A549 (cell line): Measurements from ENCODE around the gene NOTCH4.

ENCODE experiments used
- CTCF ChIP-seq: fragments of >200 bp; sonication (Bioruptor Twin); formaldehyde crosslinking; IDR thresholded peaks from 3 replicates; pipeline ENCODE4 v1.5.1; 2016
- EHF ChIP-seq: fragments of 250-450 bp; sonication (Bioruptor Pico); IDR thresholded peaks from 2 replicates; pipeline ENCODE4 v1.5.0; 2020; ENCODE audit warnings: mild to moderate bottlenecking
- EP300 ChIP-seq, 2 experiments: fragments of >200 bp; sonication (Bioruptor Twin); formaldehyde crosslinking; IDR thresholded peaks; 2 replicates in 1 of 2; 3 replicates in 1 of 2; pipeline ENCODE4 v1.6.1; 2016 to 2017
- MYC ChIP-seq: IDR thresholded peaks from 2 replicates; pipeline ENCODE4 v1.6.1; 2012; ENCODE audit warnings: mild to moderate bottlenecking, inconsistent platforms, low read length, improper control_type of control experiment, borderline replicate concordance
- POLR2A ChIP-seq: IDR thresholded peaks from 2 replicates; pipeline ENCODE4 v1.6.1; 2012; ENCODE audit warnings: mild to moderate bottlenecking, low read length
- REST ChIP-seq: fragments of 200-600 bp; sonication (generic); IDR thresholded peaks from 2 replicates; pipeline ENCODE4 v1.6.1; 2016; ENCODE audit warnings: antibody characterized with exemption, mild to moderate bottlenecking, moderate library complexity
- RFX5 ChIP-seq: fragments of 450-650 bp; IDR thresholded peaks from 2 replicates; pipeline ENCODE4 v1.7.1; 2014; ENCODE audit warnings: antibody characterized with exemption, mild to moderate bottlenecking, moderate library complexity
- TF ChIP-seq, protein P1 (sequence below): fragments of 450-650 bp; IDR thresholded peaks from 2 replicates; pipeline ENCODE4 v1.6.1; 2014; ENCODE audit warnings: antibody characterized with exemption

- TF ChIP-seq EP300 (IDR thresholded peaks at IDR 0.05) = no peak
- no peak for TF ChIP-seq POLR2A
- TF ChIP-seq MYC = no peak
- TF ChIP-seq, protein P1, sequence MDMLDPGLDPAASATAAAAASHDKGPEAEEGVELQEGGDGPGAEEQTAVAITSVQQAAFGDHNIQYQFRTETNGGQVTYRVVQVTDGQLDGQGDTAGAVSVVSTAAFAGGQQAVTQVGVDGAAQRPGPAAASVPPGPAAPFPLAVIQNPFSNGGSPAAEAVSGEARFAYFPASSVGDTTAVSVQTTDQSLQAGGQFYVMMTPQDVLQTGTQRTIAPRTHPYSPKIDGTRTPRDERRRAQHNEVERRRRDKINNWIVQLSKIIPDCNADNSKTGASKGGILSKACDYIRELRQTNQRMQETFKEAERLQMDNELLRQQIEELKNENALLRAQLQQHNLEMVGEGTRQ = no peak
- no peak for TF ChIP-seq REST
- TF ChIP-seq CTCF = no peak
- TF ChIP-seq EHF (CRISPR knock-in tag) = no peak
- TF ChIP-seq RFX5 = no peak
These were observed 41.8 kb downstream of the NOTCH4 start for GRCh38 chr6:32181915-32182529.
